Measurements from ENCODE around the gene DCLK2. TPM values are rescaled to one million over a fixed set of nuclear protein-coding genes. Genes with fewer than 3 reads are reported as not detected.
A peak's percentile ranks its signal among the peaks of the same experiment; 100 is the strongest.

Gene DCLK2
- total RNA-seq, 1 donor = 13.0 TPM

GRCh38 chr4:150240011-150240410, 161.8 kb downstream of the DCLK2 start:
- no peak for TF ChIP-seq CTCF (IDR thresholded peaks at IDR 0.05; ENCODE audit: insufficient read depth, low read depth, low read length)
- H3K4me3 ChIP-seq (ENCODE audit: low read depth, low read length) = no peak overlapping the region
- no peak for DNase-seq (ENCODE audit: low read depth)

- DNase-seq (ENCODE audit: low read depth) = peak; percentile 55
- no peak overlapping the region for H3K4me3 ChIP-seq (ENCODE audit: low read depth, low read length)
- peak; percentile 97 for TF ChIP-seq CTCF (IDR thresholded peaks at IDR 0.05; ENCODE audit: insufficient read depth, low read depth, low read length)
Measured at GRCh38 chr4:150242820-150243458, 164.7 kb downstream of the DCLK2 start.

GRCh38 chr4:150243932-150244331, 165.7 kb downstream of the DCLK2 start:
- no peak for TF ChIP-seq CTCF (IDR thresholded peaks at IDR 0.05; ENCODE audit: insufficient read depth, low read depth, low read length)
- H3K4me3 ChIP-seq (ENCODE audit: low read depth, low read length) = no peak overlapping the region
- DNase-seq (ENCODE audit: low read depth) = no peak

GRCh38 chr4:150244600-150244999, 166.4 kb downstream of the DCLK2 start:
- TF ChIP-seq CTCF (IDR thresholded peaks at IDR 0.05; ENCODE audit: insufficient read depth, low read depth, low read length) = no peak
- H3K4me3 ChIP-seq (ENCODE audit: low read depth, low read length) = no peak overlapping the region
- peak; percentile 54 for DNase-seq (ENCODE audit: low read depth)

GRCh38 chr4:150247184-150247583, 168.9 kb downstream of the DCLK2 start:
- DNase-seq (ENCODE audit: low read depth) = no peak

GRCh38 chr4:150248181-150248580, 169.9 kb downstream of the DCLK2 start:
- TF ChIP-seq CTCF (IDR thresholded peaks at IDR 0.05; ENCODE audit: insufficient read depth, low read depth, low read length) = no peak
- no peak for DNase-seq (ENCODE audit: low read depth)
- H3K4me3 ChIP-seq (ENCODE audit: low read depth, low read length) = no peak overlapping the region

More at GRCh38 chr4:150247184-150247583, 168.9 kb downstream of the DCLK2 start:
- TF ChIP-seq CTCF (IDR thresholded peaks at IDR 0.05; ENCODE audit: insufficient read depth, low read depth, low read length) = no peak
- no peak overlapping the region for H3K4me3 ChIP-seq (ENCODE audit: low read depth, low read length)

All from fibroblast of villous mesenchyme (primary cell).